GM19240 (cell line): ENCODE results near the gene ANO3.
"Not testable (repeated sequence)": the region's sequence is repeated elsewhere in the genome, so short reads cannot be mapped to it uniquely, and the experiment has no call there.

Source experiments
- DNase-seq: peaks from one replicate; pipeline ENCODE4 v3.0.0; 2011; ENCODE audit warnings: low spot score; ENCODE audit not compliant: insufficient read length

Gene ANO3

GRCh38 chr11:26621132-26621531 is 289.2 kb downstream of the ANO3 start:
- DNase-seq: no peak

- DNase-seq: no peak
These were observed 290.3 kb downstream of the ANO3 start for GRCh38 chr11:26622181-26622580.

- DNase-seq: no peak
These were observed 291.2 kb downstream of the ANO3 start for GRCh38 chr11:26623076-26623659.

- no peak for DNase-seq
These were observed 294.4 kb downstream of the ANO3 start for GRCh38 chr11:26626346-26626745.

- no peak for DNase-seq
These were observed 300.8 kb downstream of the ANO3 start for GRCh38 chr11:26632691-26633159.

- DNase-seq: not testable (repeated sequence)
These were observed 311.4 kb downstream of the ANO3 start for GRCh38 chr11:26643314-26643713.

GRCh38 chr11:26649884-26650283 is 318.0 kb downstream of the ANO3 start:
- DNase-seq: peak; percentile 1

GRCh38 chr11:26651916-26652315 is 320.0 kb downstream of the ANO3 start:
- no peak for DNase-seq

- no peak for DNase-seq
These were observed 323.4 kb downstream of the ANO3 start for GRCh38 chr11:26655287-26655686.

- DNase-seq: no peak
These were observed 331.0 kb downstream of the ANO3 start for GRCh38 chr11:26662916-26663315.

- no peak for DNase-seq
These were observed 333.1 kb downstream of the ANO3 start for GRCh38 chr11:26665036-26665435.

GRCh38 chr11:26665946-26666345 is 334.0 kb downstream of the ANO3 start:
- DNase-seq: no peak

GRCh38 chr11:26675233-26675928 is 343.5 kb downstream of the ANO3 start:
- DNase-seq: no peak

- no peak for DNase-seq
These were observed 344.7 kb downstream of the ANO3 start for GRCh38 chr11:26676641-26677040.

GRCh38 chr11:26677566-26677965 is 345.6 kb downstream of the ANO3 start:
- no peak for DNase-seq

GRCh38 chr11:26687351-26687750 is 355.4 kb downstream of the ANO3 start:
- DNase-seq: no peak

- no peak for DNase-seq
These were observed 356.8 kb downstream of the ANO3 start for GRCh38 chr11:26688701-26689100.

- DNase-seq: no peak
These were observed 364.4 kb downstream of the ANO3 start for GRCh38 chr11:26696330-26696729.

GRCh38 chr11:26698224-26698623 is 366.3 kb downstream of the ANO3 start:
- no peak for DNase-seq

- DNase-seq: no peak
These were observed 368.8 kb downstream of the ANO3 start for GRCh38 chr11:26700574-26701235.

- DNase-seq: no peak
These were observed 370.5 kb downstream of the ANO3 start for GRCh38 chr11:26702406-26702805.

- DNase-seq: no peak
These were observed 371.7 kb downstream of the ANO3 start for GRCh38 chr11:26703411-26704191.
